Panc1 (cell line): Measurements from ENCODE around the gene ADM2.

Source experiments
- CTCF ChIP-seq: fragments of 450-650 bp; IDR thresholded peaks from 2 replicates; pipeline ENCODE4 v1.5.1; 2017; ENCODE audit warnings: mild to moderate bottlenecking
- REST ChIP-seq, 2 experiments: IDR thresholded peaks; 2 replicates each; pipeline ENCODE4 v1.6.1; 2011 to 2012; ENCODE audit warnings: low read depth in 2 of 2, control low read depth in 1 of 2, low read length in 1 of 2, mild to moderate bottlenecking in 1 of 2, moderate library complexity in 1 of 2; ENCODE audit not compliant: insufficient read depth in 1 of 2

- no peak for TF ChIP-seq CTCF
- TF ChIP-seq REST (IDR thresholded peaks at IDR 0.05; ENCODE audit: insufficient read depth in 1 of 2, low read depth in 2 of 2, low read length in 1 of 2): no peak
Observed at GRCh38 chr22:50488006-50488677, 6.8 kb downstream of the ADM2 start.
